Heart right ventricle (tissue), 16 donors: ENCODE results near the gene EXOSC9. TPM values are rescaled to one million over a fixed set of nuclear protein-coding genes. Genes with fewer than 3 reads are reported as not detected.

Source experiments
- ATAC-seq, 8 donors: fragments of 200-7000 bp; cut with Tn5 transposase; one replicate each; pipeline ENCODE4 v1.9.1; 2020; ENCODE audit warnings: mild to moderate bottlenecking in 8 of 8, moderate library complexity in 8 of 8, moderate number of reproducible peaks in 1 of 8
- DNase-seq, 2 donors: peaks; one replicate each; pipeline ENCODE4 v3.0.0-alpha.2; 2020
- H3K27ac ChIP-seq, 10 donors: fragments of 200-600 bp; sonication (generic) in 2 of 10; one replicate each; pipeline versions ENCODE4 v1.5.0 to v1.8.0; 2020 to 2022; ENCODE audit warnings: mild to moderate bottlenecking in 3 of 10
- H3K27me3 ChIP-seq, 7 donors: fragments of 200-600 bp; one replicate each; pipeline ENCODE4 v1.8.0; 2021 to 2022; ENCODE audit warnings: mild to moderate bottlenecking in 2 of 7
- H3K36me3 ChIP-seq, 9 donors: fragments of 200-600 bp; sonication (generic) in 1 of 9; one replicate each; pipeline versions ENCODE4 v1.5.0 to v1.8.0; 2020 to 2022; ENCODE audit warnings: mild to moderate bottlenecking in 2 of 9
- H3K4me1 ChIP-seq, 9 donors: fragments of 200-600 bp; sonication (generic) in 1 of 9; one replicate each; pipeline versions ENCODE4 v1.5.0 to v1.8.0; 2020 to 2022; ENCODE audit warnings: mild to moderate bottlenecking in 4 of 9
- H3K4me3 ChIP-seq, 10 donors: fragments of 200-600 bp; sonication (generic) in 2 of 10; one replicate each; pipeline versions ENCODE4 v1.5.0 to v1.8.0; 2020 to 2022; ENCODE audit warnings: mild to moderate bottlenecking in 7 of 10, moderate library complexity in 2 of 10
- H3K9me3 ChIP-seq, 11 donors: fragments of 200-600 bp in 10 of 11; sonication (generic) in 2 of 11; one replicate each; pipeline versions ENCODE4 v1.5.0 to v1.8.0; 2013 to 2022; ENCODE audit warnings: mild to moderate bottlenecking in 2 of 11, control low read depth in 1 of 11, moderate library complexity in 1 of 11
- CTCF ChIP-seq, 9 donors: fragments of 200-600 bp; sonication (generic) in 2 of 9; IDR thresholded peaks; one replicate each; pipeline versions ENCODE4 v1.5.0 to v1.8.0; 2021 to 2022; ENCODE audit warnings: antibody characterized with exemption in 9 of 9, mild to moderate bottlenecking in 5 of 9, moderate library complexity in 1 of 9
- WGBS, 2 donors: extraction: QIAGEN DNeasy Blood & Tissue Kit; methylation state at CpG; one replicate each; pipeline ENCODE4 v1.1.7; 2013; ENCODE audit warnings: inconsistent platforms in 1 of 2; 5-methylcytosine and 5-hydroxymethylcytosine counted together
- intact Hi-C, 10 donors: fragments of 100-400 bp; cut with DNase I; formaldehyde crosslinking; loops; one replicate each; pipeline versions ENCODE4 v1.11.1 to v1.14.2; 2022
- polyA plus RNA-seq, 2 donors: library from polyadenylated mRNA; stranded (reverse); fragments of 200-250 nt; gene quantifications; one replicate each; pipeline ENCODE4 v1.2.3, GENCODE V29; 2013
- total RNA-seq, 10 donors: library from RNA; stranded (reverse); fragmentation: NEBNext Ultra II Directional in 3 of 10; extraction: Animal tissue kit (Norgen Biotek cat#: 25700) in 3 of 10; gene quantifications; one replicate each; pipeline versions ENCODE4 v1.2.1 to v1.2.4, GENCODE V29; 2021 to 2023
- donor health status: Arrhythmogenic right ventricular cardiomyopathy.
- donor health status: ischemic (EF 13 %, LVEDD 7.1; RV severe dilation, severe dysfunction).
- donor health status: healthy with polysubstance abuse.
- donor health status: DM: no; HTN: yes; CAD: no.
- donor health status: DM: no; HTN: no; CAD: no.
- donor health status: ischemic (EF 25% LVEDD 6.9; RV normal size, moderate dysfunction).
- donor health status: ischemic (EF 25% LVEDD 5.7; RV mildly dilated, moderate dysfunction).
- donor health status: healthy.
- donor health status: DM: yes; HTN: yes; CAD: no.
- donor health status: Ischemic cardiomyopathy.
- donor health status: ischemic (EF 35%, LVEDD 5.7; RV mildly dilated, moderate dysfunction).
- donor health status: nonischemic (EF 11% LVEDD 7.7; RV severe dilation, severe dysfunction).
- donor health status: DM: yes; HTN: yes; CAD: no.
- donor health status: PGD.
- donor health status: ischemic (EF 29% LVEDD 5.4; RV normal size, mild dysfunction).
- donor health status: nonischemic (EF 23%, LVEDD 6.1; RV moderate dilation, normal function).

The EXOSC9 gene
- total and polyA plus RNA-seq, 12 donors = 10.7 to 29.2 (median 14.0) TPM

- H3K4me3 ChIP-seq = no peak overlapping the region
- H3K36me3 ChIP-seq = no peaks in the 10 kb centered on the region
- peaks cover 0 to 9% (median 0%) of the 10 kb centered on the region in 9 donors for H3K4me1 ChIP-seq
- peaks cover 0 to 27% (median 7%) of the 10 kb centered on the region in 7 donors for H3K27me3 ChIP-seq
- H3K27ac ChIP-seq = no peak overlapping the region
- ATAC-seq (no peak), DNase-seq (no peak)
- no peak for TF ChIP-seq CTCF (IDR thresholded peaks at IDR 0.05)
- intact Hi-C loops = no loop called here
- WGBS, 2 donors = 87 to 95% methylated on average over 2 of the region's 2 CpGs
- H3K9me3 ChIP-seq = peaks cover 0 to 11% (median 0%) of the 10 kb centered on the region in 11 donors
Observed at GRCh38 chr4:121788896-121789295, 12.2 kb upstream of the EXOSC9 start.

GRCh38 chr4:121789455-121789854, 11.7 kb upstream of the EXOSC9 start:
- H3K36me3 ChIP-seq = no peaks in the 10 kb centered on the region
- DNase-seq (no peak), ATAC-seq (no peak)
- intact Hi-C loops = no loop called here
- 60 to 66% methylated on average over 1 of the region's 1 CpG for WGBS, 2 donors
- H3K4me1 ChIP-seq = peaks cover 0 to 9% (median 0%) of the 10 kb centered on the region in 9 donors
- H3K9me3 ChIP-seq = peaks cover 0 to 5% (median 0%) of the 10 kb centered on the region in 11 donors
- H3K4me3 ChIP-seq = no peak overlapping the region
- H3K27ac ChIP-seq = no peak overlapping the region
- no peak for TF ChIP-seq CTCF (IDR thresholded peaks at IDR 0.05)
- peaks cover 0 to 33% (median 7%) of the 10 kb centered on the region in 7 donors for H3K27me3 ChIP-seq

- peaks cover 0 to 39% (median 7%) of the 10 kb centered on the region in 7 donors for H3K27me3 ChIP-seq
- DNase-seq (no peak), ATAC-seq (no peak)
- no peak overlapping the region for H3K4me3 ChIP-seq
- H3K4me1 ChIP-seq = peaks cover 0 to 7% (median 0%) of the 10 kb centered on the region in 9 donors
- TF ChIP-seq CTCF (IDR thresholded peaks at IDR 0.05) = no peak
- intact Hi-C loops = no loop called here
- H3K9me3 ChIP-seq = no peaks in the 10 kb centered on the region
- H3K27ac ChIP-seq = no peak overlapping the region
- WGBS, 2 donors = 53 to 55% methylated on average over 3 of the region's 3 CpGs
- H3K36me3 ChIP-seq = no peaks in the 10 kb centered on the region
Observed at GRCh38 chr4:121789960-121790829, 10.9 kb upstream of the EXOSC9 start.

- no peak for DNase-seq
- H3K27ac ChIP-seq = no peak overlapping the region
- no peak overlapping the region for H3K4me3 ChIP-seq
- ATAC-seq = no peak
- H3K4me1 ChIP-seq = no peaks in the 10 kb centered on the region
- no peaks in the 10 kb centered on the region for H3K36me3 ChIP-seq
- intact Hi-C loops = no loop called here
- H3K27me3 ChIP-seq = peaks cover 0 to 39% (median 7%) of the 10 kb centered on the region in 7 donors
- no peak for TF ChIP-seq CTCF (IDR thresholded peaks at IDR 0.05)
- H3K9me3 ChIP-seq = no peaks in the 10 kb centered on the region
Observed at GRCh38 chr4:121790976-121791375, 10.1 kb upstream of the EXOSC9 start.
